NOMO-1 treated with DMSO at 0.1 percent for 48 hours (cell line): Measurements from ENCODE around the gene C2CD2.
"Not testable (repeated sequence)": the region's sequence is repeated elsewhere in the genome, so short reads cannot be mapped to it uniquely, and the experiment has no call there.

ENCODE experiments used
- DNase-seq: peaks from one replicate; lab custom pipeline; 2025; ENCODE audit not compliant: unreplicated experiment; lab: John Stamatoyannopoulos, UW

The C2CD2 gene

DNA sequence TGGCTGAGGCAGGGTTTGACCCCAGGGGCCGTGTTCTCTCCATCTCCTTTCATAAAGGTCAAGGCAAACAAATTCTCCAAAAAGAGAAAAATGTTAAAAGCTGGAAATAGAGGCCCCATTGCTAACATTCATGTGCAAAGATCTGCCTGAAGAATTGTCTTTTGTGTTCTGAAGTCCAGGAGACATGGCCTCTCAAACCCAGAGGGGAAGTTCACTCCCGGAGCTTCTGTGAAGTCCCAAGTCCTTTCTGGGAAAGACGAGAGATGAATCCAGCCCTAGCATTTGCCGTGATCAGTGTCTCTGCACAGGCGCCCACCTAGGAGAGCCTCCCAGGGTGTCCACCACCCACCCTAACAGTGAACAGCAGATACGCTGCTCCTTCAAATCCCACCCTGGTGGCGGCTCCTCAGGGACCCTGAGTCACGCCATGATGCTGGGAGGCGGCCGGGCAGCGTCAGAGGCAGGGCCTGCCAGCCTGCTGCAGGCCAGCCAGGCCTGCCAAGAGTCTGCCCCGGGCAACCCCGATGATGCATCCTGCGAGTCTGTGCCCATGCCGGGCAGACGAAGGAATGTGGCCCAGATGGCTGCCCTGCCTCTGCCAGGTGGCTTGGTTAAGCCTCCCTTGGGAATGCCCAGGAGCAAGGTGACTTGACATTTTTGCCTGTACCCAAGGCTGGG lies 5.2 kb upstream of the C2CD2 start:
- DNase-seq = no peak

DNA sequence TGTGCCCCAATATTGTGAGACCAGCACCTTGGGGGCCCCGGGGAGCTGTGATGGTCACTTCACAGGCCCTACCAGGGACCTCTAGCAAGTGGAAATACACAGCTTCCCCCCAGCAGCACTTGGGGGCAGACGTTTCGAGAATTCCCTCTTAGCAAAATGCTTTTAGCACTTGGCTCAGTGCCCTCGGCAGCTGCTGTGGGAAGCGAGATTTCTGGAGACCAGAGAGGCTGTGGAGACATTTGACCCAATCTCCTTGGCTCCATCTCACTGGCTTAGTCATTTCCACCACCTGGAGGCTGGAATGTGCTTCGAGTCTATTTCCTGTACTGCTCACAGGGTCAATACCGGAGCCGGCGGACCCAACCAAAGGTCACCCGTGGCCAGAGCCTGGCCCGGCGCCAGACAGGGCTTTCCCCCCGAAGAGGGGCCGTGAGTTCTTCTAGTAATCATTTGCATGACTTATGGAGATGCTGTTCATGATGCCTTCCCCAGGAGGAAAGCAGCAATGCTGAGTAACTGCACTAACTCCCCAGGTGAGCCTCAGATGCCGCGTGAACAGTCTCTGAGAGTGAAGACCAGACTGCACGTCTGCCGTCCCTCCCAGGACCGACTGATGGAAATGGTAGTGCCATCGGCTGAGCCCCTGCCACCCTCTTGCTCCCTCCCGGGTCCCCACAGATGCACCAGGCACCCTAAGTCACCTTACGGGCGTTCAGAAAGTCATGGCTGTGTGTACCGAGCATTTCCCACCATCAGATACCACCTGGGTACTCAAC lies 4.4 kb upstream of the C2CD2 start:
- DNase-seq = no peak

DNA sequence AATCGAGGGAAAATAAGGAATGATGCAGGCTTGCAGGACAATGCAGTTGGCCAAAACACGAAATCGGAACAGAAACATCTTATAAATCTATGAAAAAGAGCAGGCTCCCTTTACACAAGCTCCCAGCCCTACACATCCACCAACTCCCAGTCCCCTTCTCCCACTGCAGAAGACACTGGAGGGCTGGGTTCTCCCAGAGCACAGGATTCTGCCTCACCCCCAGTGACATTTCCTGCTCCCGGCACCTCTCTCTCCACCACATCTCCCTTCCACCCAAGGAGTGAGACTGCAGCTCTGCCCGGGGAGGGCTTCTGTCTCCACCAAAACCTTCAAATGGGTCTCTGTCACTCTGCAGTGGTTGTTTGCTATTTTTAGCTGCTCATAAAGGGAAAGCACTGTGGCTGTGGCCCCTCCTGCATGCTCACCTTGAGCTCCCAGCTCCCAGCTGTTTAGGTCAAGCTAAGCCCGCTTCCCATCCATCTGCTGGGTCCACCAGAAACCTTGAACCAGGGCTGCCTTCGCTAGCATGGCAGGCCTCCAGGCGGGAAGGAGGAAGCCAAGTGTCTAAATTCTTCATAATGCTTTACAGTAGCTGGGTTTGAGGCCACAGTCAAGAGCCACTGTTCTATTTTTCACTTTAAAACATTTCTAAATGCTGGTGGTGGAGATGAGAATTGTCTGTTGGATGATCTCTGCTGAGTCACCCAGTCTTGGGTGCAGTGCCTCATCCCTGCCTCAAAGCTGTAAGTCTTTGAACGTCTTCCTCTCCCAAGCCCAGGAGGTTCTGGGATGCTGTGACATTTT lies 3.3 kb upstream of the C2CD2 start:
- no peak for DNase-seq

DNA sequence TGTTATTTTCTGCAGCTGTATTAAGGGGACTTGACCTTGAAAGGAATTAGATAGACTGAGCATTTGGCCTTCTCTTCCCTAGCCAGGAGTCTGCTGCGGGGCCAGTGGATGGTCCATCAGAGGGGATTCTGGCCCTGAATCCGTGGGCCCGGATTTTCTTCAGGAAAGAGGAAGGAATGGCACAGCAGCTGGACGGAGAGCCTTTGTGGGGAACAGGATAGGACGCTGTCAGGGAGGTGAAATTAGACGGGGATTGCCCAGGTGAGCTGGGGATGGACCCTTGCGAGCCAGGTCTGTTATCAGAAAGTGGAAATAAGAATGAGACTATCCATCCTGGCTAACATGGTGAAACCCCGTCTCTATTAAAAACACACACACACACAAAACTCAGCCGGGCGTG lies 1.7 kb upstream of the C2CD2 start:
- DNase-seq = no peak

DNA sequence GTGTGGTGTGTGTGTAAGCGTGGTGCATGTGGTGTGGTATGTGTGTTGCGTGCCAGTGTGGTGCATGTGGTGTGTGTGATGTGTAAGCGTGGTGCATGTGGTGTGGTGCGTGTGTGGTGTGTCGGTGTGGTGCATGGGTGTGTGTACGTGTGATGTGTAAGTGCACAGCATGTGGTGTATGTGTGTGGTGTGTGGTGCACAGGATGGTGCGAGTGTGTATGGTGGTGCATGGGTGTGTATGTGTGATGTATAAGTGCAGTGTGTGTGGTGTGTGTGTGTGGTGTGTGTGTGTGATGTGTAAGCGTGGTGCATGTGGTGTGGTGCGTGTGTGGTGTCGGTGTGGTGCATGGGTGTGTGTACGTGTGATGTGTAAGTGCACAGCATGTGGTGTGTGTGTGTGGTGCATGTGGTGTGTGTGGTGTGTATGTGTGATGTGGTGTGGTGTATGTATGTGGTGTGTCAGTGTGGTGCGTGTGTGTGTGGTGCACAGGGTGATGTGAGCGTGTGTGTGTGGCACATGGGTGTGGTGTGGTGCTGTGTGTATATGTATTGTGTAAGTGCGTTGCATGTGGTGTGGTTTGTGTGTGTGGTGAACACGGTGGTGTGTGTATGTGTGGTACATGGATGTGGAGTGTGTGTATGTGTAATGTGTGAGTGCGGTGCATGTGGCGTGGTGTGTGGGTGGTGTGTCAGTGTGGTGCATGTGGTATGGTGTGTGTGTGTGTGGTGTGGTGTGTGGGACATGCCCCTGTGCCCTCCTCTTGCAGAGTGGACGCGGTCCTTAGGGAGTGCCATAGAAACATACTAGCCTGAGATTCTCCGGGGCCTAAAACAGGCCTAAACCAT lies 1.1 kb upstream of the C2CD2 start:
- no peak for DNase-seq

DNA sequence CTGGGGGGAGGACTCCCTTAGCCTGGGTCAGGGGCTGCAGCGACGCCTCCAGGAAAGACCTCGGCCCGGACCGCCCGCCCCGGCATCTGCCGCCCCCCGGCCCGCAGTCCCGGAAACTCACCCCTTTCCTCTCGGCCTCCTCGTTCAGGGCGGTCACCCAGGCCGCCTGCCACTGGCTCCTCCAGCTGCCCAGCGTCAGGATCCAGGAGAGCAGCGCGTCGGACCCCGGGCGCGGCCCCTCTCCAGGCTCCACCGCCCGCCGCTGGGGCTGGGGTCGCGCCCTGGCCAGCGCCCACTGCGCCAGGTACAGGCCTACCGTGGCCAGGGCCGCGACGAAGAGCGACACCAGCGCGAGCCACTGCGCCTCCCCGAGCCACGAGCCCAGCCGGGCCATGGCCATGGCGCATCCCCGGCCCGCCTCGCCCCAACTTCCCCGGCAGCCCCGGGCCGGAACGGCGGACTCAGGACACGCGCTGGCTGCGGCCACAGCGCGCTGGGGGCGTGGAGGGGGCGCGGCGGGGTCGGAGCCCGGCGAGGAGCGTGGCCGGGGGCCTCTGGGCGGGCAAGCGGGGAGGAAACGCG lies 478 bp downstream of the C2CD2 start:
- no peak for DNase-seq

DNA sequence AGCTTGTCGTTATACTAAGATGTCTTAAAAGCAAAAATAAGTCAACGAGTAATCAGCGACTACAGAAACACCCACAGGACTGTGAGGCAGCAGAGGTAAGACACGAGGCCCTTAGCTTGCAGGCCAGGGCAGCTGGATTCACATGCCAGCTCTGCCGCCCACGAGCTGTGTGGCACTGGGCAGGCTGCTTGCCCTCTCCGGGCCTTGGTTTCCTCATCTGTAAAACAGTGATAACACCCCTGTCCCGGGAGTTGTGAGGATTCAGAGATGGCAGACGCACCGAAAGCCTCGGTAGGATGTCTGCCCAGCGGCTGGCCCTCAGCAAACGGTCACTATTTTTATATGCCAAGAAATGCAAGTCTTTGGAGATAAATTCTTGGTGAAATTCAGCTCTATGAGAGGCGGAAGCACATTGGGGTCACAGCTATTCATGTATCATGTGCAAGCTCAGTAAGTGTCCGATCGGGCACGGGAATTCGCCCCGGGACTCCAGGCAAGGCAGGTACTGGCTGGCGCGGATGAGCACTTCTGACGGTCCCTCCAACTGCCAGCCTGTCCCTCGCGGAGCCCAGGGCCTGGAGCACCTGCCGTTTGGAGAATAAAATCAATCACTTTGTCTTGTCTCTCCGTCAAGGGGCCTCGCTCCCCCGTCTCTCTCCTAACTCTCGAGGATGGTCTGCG lies 1.1 kb downstream of the C2CD2 start:
- no peak for DNase-seq

DNA sequence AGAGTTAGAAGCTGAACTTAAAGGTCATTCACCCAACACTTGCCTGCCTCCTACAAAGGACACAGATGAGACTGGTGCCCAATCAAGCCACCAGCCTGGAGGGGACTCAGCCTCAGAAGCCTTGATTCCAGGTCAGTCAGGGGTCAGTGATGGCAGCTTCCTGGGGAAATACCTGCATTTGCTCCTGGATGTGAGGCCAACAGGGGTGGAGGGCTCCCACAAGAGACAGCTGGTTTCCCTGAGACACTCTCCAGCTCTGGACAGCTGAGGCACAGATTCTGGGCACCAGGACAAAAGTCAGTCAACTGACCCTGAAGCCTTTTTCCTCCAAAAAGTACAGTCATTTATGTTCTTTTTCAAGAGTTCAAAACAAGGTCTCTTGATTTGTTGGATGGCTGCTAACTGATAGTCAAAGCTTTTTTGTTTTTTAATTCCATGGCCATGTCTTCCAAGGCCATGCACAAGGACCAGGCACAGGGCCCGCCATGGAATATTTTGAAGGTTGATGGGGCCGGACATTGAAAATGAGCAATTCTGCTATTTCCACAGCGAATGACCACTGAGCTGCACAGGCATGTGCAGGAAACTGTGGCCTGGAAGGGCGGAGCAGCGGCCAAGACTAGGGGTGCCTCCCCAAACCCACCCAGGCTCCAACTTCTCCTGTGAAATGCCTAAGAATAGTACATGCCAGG lies 1.8 kb downstream of the C2CD2 start:
- DNase-seq = no peak

DNA sequence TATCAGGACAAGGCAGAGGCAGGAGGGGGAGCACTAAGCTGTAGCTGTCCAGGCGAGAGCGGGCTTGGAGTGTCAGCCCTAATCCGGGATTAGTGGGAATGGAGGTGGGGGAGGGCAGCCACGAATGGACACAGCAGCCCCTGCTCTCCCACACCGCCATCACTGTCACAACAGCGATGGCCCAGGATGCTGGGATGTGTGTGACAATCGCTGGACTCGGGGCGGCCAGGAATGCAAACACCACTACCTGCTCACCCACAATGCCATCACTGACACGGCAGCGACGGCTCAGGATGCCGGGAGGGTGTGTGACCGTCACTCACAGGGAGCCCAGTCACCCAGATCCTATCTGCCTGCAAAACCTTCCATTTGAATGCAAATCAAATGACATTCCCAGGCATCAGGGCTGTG lies 2.9 kb downstream of the C2CD2 start:
- DNase-seq = no peak

DNA sequence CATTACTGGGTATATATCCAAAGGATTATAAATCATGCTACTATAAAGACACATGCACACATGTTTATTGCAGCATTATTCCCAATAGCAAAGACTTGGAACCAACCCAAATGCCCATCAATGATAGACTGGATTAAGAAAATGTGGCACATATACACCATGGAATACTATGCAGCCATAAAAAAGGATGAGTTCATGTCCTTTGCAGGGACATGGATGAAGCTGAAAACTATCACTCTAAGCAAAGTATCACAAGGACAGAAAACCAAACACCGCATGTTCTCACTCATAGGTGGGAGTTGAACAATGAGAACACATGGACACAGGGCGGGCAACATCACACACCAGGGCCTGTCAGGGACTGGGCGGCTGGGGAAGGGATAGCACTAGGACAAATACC lies 4.2 kb downstream of the C2CD2 start:
- not testable (repeated sequence) for DNase-seq

DNA sequence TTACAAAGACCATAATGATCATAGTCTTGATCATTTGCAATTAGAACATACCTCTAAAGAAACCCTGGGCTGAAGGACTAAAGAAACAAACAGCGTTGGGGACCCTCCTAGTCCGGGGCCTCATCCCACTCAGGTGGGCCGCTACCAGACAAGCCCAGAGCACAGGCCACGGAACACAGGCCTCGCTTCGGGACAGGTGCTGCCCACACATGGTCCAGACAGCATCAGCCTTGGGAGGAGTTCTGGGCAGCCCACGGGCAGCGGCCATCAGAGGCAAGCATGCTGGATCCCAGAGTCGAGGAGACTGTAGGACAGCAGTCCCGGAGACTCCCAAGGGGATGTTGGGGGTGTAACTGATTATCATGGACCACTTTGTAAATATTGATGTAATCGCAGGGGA lies 4.9 kb downstream of the C2CD2 start:
- no peak for DNase-seq

DNA sequence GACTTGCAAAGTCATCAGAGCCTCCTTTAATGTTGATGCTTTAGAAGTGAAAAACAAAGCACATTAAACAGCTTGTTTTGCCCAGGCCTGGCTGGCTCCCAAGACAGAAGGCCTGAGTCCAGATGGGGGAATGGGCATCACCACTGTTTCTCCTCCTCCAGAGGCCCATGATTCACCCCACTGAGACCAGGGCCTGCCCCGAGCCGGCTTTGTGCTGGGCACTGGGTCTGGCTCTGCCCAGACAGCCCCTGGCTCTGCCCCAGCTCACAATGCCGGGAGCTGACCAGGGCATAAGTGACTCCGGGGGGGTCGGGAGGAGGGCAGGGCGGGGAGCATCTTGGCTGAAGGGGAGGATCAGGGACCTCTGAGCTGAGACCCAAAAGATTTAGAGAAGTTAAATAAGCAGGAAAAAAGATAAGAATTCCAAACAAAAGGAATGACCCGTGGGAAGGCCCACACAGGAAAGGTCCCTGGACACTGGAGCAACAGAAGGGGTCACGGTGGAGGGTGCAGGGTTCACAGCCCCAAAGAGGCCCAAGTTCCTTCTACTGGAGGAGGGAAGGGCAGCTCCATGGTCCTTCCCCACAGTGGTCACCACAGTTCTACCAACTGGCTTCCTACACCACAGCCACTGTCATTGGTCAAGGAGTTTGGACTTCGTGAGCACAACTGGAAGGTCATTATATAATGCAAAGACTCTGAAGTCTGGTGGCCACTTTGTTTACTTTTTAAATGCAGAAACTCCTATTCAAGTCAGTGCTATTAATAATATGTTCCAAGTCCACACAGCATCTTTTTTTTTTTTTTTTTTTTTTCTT lies 5.5 kb downstream of the C2CD2 start:
- no peak for DNase-seq

DNA sequence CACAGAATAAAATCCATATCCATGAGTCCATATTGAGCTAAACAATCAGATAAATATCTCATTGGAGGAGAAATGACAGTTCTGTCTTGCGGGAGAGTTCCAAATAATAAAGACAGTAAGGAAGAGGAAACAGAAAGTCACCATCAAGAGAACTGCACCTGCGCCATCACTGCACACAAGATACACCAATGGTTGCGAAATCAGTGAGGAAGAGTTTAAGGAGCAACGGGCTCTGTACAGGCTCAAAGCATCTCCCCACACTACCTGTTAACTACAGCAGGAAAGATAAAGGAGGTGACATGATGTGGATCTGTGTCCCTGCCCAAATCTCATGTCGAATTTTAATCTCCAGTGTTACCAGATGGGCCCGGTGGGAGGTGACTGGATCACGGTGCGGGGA lies 7.8 kb downstream of the C2CD2 start:
- DNase-seq = no peak

DNA sequence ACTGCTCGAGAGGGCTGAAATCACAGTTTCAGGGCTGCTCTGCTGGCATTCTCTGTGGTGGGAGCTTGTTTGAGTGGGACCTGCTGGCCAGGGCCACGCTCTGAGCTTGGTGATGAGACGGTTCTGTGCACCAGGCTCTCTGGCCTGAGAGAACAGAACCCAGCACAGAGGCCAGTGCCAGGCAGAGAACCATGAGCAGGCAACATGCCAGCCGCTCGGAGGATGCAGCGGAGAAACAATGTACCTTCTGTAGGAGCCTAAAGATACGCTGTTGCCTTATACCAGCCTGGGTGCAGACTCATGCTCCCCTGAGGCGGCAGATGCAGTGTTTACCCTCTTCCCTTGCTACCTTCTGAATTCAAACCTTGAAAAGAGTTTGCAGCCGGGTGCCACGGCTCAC lies 10.0 kb downstream of the C2CD2 start:
- DNase-seq = no peak

DNA sequence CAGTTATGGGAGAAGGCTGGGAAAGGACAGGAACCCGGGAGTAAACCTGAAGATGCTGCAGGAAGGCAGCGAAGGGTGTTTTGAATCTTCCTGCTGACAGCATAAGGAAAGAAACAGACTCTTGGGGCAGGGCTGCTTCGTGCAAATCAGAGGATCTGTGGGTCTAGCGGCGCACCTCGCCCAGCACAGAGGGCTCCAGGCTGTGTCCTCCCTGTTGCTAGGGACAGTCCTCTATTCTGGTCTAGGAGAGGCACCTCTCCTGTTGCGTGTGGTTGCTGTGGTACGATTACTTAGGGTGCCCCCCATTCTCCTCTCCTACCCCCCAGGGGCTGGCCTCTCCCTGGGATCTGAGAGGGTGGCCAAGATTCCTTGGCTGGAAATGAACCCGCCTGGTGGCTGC lies 11.4 kb downstream of the C2CD2 start:
- DNase-seq = no peak

DNA sequence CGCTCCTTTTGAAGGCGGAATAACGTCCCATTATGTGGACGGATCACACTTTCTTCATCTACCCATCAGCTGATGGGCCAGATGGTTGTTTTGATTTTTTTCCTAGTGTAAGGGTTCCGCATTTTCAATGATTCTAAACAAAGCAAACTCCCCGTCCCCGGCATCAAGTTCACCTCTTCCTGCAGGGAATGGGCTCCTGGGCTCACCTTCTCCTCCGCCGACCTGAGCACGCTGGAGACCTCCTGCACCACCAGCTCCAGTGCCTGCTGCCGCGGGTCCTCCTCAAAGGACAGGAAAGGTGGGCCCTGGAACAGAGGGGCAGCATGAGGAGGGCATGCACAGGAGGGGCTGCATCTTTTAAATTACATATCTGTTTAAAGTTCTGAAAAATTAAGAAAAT lies 11.9 kb downstream of the C2CD2 start:
- no peak for DNase-seq

DNA sequence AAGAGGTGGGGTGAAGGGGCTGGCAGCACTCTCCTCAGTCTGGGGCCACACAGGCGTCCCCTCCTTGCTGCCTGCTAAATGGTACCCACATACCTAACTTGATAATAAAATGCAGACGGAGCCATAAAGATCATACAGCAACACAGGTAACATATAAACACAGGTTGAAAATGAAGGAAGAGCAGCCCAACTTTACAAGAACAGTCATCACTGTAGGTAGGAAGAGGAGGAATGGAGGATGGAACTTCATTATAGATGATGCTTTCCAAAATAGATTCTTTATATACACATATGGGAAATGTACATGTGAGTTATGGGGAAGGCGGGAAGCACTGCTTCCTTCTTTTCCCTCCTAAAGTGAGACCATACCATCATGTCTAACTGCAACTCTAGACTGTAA lies 13.4 kb downstream of the C2CD2 start:
- no peak for DNase-seq

DNA sequence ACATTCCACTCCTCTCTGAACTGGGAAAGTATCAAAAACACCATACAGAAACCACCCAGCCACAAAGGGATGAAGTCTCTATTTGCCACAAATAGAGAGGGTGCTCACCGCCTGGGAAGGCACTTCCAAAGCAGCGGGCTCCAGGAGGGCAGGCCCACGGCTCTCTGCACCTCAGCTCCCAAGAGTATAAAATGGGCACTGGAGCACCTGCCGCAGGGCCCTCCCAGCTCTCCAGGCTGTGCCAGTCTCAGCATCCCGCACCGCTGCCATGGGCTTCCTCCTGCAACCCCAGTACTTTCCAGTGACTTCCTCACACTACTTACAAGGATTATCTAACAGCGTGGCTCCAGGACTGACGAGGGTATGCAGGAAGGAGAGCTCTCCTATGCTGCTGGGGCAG lies 14.4 kb downstream of the C2CD2 start:
- no peak for DNase-seq
